WERI-Rb-1 (cell line): ENCODE measurements around the gene COQ8B.

Experiments used
- DNase-seq: peaks from one replicate; pipeline ENCODE4 v3.0.0-alpha.2; 2020
- H3K27ac ChIP-seq: fragments of 250-450 bp; sonication (Bioruptor Pico); 2 replicates; pipeline ENCODE4 v1.5.1; 2020; ENCODE audit warnings: mild to moderate bottlenecking, moderate library complexity
- H3K27me3 ChIP-seq: fragments of 250-450 bp; sonication (Bioruptor Pico); 2 replicates; pipeline ENCODE4 v1.5.1; 2021; ENCODE audit warnings: mild to moderate bottlenecking, low read depth, moderate library complexity; ENCODE audit not compliant: insufficient read depth, severe bottlenecking
- H3K36me3 ChIP-seq: fragments of 250-450 bp; sonication (Bioruptor Pico); 2 replicates; pipeline ENCODE4 v1.5.1; 2020; ENCODE audit warnings: mild to moderate bottlenecking, moderate library complexity
- H3K4me3 ChIP-seq: 2 replicates; pipeline ENCODE4 v1.5.1; 2011; ENCODE audit warnings: low read depth, mild to moderate bottlenecking, control low read depth, low read length
- H3K9me3 ChIP-seq: fragments of 250-450 bp; sonication (Bioruptor Pico); 2 replicates; pipeline ENCODE4 v1.5.1; 2021; ENCODE audit warnings: mild to moderate bottlenecking, moderate library complexity; ENCODE audit not compliant: severe bottlenecking
- TF ChIP-seq, protein P1 (sequence below): IDR thresholded peaks from 2 replicates; pipeline ENCODE4 v1.5.1; 2011; ENCODE audit warnings: low read depth, mild to moderate bottlenecking, control low read depth, inconsistent platforms, low read length

COQ8B gene

GRCh38 chr19:40709817-40710216 is 6.9 kb downstream of the COQ8B start:
- Histone ChIP-seq H3K36me3 (peaks cover 31% of the 10 kb centered on the region), H3K4me3 (no peak overlapping the region), H3K27ac (no peak overlapping the region), H3K9me3 (no peaks in the 10 kb centered on the region), H3K27me3 (no peaks in the 10 kb centered on the region)
- no peak for DNase-seq
- TF ChIP-seq, protein P1, sequence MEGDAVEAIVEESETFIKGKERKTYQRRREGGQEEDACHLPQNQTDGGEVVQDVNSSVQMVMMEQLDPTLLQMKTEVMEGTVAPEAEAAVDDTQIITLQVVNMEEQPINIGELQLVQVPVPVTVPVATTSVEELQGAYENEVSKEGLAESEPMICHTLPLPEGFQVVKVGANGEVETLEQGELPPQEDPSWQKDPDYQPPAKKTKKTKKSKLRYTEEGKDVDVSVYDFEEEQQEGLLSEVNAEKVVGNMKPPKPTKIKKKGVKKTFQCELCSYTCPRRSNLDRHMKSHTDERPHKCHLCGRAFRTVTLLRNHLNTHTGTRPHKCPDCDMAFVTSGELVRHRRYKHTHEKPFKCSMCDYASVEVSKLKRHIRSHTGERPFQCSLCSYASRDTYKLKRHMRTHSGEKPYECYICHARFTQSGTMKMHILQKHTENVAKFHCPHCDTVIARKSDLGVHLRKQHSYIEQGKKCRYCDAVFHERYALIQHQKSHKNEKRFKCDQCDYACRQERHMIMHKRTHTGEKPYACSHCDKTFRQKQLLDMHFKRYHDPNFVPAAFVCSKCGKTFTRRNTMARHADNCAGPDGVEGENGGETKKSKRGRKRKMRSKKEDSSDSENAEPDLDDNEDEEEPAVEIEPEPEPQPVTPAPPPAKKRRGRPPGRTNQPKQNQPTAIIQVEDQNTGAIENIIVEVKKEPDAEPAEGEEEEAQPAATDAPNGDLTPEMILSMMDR, result no peak

GRCh38 chr19:40707615-40708014 is 9.1 kb downstream of the COQ8B start:
- Histone ChIP-seq H3K4me3 (no peak overlapping the region), H3K27me3 (no peaks in the 10 kb centered on the region), H3K27ac (no peak overlapping the region), H3K36me3 (peaks cover 36% of the 10 kb centered on the region), H3K9me3 (no peaks in the 10 kb centered on the region)
- TF ChIP-seq, protein P1, result no peak
- no peak for DNase-seq

GRCh38 chr19:40705950-40706619 is 10.6 kb downstream of the COQ8B start:
- no peak for DNase-seq
- H3K9me3 ChIP-seq, result no peaks in the 10 kb centered on the region
- H3K36me3 ChIP-seq, result peaks cover 42% of the 10 kb centered on the region

DNA sequence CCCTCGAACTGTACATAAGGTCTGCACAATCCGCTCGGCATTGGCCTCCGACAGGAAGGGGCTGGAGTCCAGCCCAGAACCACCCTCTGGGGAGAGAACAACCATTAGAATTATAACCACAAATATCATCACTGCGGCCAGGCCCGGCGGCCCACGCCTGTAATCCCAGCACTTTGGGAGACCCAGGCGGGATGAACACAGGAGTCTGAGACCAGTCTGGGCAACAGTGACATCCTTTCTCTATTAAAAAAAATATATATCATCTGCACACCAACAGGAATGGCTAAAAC is 11.4 kb downstream of the COQ8B start:
- H3K36me3 ChIP-seq, result peaks cover 40% of the 10 kb centered on the region
- H3K27ac ChIP-seq, result no peak overlapping the region
- DNase-seq, result no peak
- no peaks in the 10 kb centered on the region for H3K27me3 ChIP-seq
- no peak overlapping the region for H3K4me3 ChIP-seq
- TF ChIP-seq, protein P1, result no peak
- no peaks in the 10 kb centered on the region for H3K9me3 ChIP-seq

More at GRCh38 chr19:40705950-40706619, 10.6 kb downstream of the COQ8B start:
- H3K27me3 ChIP-seq, result no peaks in the 10 kb centered on the region
- H3K4me3 ChIP-seq, result no peak overlapping the region
- H3K27ac ChIP-seq, result no peak overlapping the region
- TF ChIP-seq, protein P1, result no peak

DNA sequence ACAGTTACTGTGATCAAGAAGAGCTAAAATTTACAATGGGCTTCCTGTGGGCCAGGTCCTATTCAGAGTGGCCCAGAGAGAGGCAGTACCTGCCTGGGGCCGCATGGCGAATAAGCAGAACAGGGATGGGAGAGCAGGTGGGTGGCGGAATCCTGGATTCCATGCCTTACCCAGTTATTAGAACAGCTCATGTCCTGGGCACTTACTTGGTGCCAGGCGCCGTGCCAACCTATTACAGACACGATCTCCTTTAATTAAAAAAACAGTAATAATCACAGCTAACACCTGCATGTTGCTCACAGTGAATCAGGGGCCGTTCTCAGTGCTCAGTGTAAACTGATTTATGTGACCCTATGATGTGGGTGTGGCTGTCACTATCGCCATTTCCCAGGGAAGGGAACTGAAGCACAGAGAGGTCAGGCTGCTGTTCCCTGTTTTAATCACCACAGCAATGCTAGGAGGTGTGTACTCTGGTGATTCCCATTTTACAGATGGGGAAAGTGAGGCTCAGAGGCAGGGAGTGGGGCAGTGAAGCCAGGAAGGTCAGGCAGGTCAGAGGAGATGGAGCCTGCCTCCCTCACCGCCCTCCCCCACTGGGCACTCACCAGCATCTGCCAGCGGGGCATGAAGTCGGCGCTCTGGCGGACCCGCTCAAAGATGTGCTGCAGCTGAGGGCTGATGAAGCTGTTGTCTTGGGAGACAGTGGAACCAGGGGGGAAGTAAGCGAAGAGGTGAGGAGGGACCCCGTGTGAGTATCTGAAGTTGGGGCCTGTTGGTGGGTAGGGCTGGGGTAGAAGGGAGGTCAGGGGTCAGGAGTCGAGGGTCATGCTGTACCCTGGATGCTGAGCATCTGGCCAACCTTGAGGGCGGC is 12.0 kb downstream of the COQ8B start:
- Histone ChIP-seq H3K27ac (no peak overlapping the region), H3K4me3 (no peak overlapping the region), H3K27me3 (no peaks in the 10 kb centered on the region), H3K36me3 (peaks cover 34% of the 10 kb centered on the region), H3K9me3 (no peaks in the 10 kb centered on the region)
- DNase-seq, result no peak
- TF ChIP-seq, protein P1, result no peak
